K562 (cell line): ENCODE data around the gene ACSF2. TPM values are rescaled to one million over a fixed set of nuclear protein-coding genes. Genes with fewer than 3 reads are reported as not detected.

Experiments
- CCAR2 ChIP-seq: fragments of 200-400 bp; formaldehyde crosslinking; IDR thresholded peaks from 2 replicates; pipeline ENCODE4 v1.6.1; 2017; ENCODE audit warnings: mild to moderate bottlenecking, low read depth, low read length
- MCM3 ChIP-seq: fragments of 450-650 bp; IDR thresholded peaks from 2 replicates; pipeline ENCODE4 v1.6.1; 2016
- POLR3A ChIP-seq: IDR thresholded peaks from 2 replicates; pipeline ENCODE4 v1.6.1; 2011; ENCODE audit warnings: borderline replicate concordance, mild to moderate bottlenecking, moderate library complexity; ENCODE audit not compliant: insufficient read length, insufficient read depth; ENCODE audit errors: extremely low read depth
- STAT5B ChIP-seq: fragments of 250-450 bp; sonication (Bioruptor Pico); IDR thresholded peaks from 2 replicates; pipeline ENCODE4 v1.8.0; 2021; ENCODE audit warnings: mild to moderate bottlenecking, inconsistent platforms
- ZNF384 ChIP-seq: IDR thresholded peaks from 2 replicates; pipeline ENCODE4 v1.6.1; 2012; ENCODE audit warnings: low read depth, low read length, improper control_type of control experiment
- polyA plus RNA-seq, 8 experiments: library from polyadenylated mRNA; depleted of rRNA in 4 of 8; stranded (reverse) in 5 of 8; unstranded in 3 of 8; fragments of >200 nt; fragmentation: Nextera tagmentation in 2 of 8; fragmentation: Illumina TruSeq in 1 of 8; extraction: Ambion mirVana in 2 of 8; extraction: Trizol in 1 of 8; gene quantifications; 2 replicates each; pipeline versions ENCODE4 v1.2.1 to v1.2.3, GENCODE V29; 2011 to 2014; ENCODE audit warnings: inconsistent platforms in 1 of 8, missing spikeins in 1 of 8
- total RNA-seq, 7 experiments: library from RNA; depleted of rRNA in 6 of 7; stranded (reverse); fragments of >200 nt in 6 of 7; fragmentation: Illumina TruSeq in 2 of 7; extraction: Trizol in 2 of 7; gene quantifications; 2 replicates each; pipeline versions ENCODE4 v1.2.1 to v1.2.3, GENCODE V29; 2011 to 2021; ENCODE audit warnings: low replicate concordance in 1 of 7
- TF ChIP-seq, protein P1 (sequence below): sonication (generic); formaldehyde crosslinking; IDR thresholded peaks from 2 replicates; pipeline ENCODE4 v1.8.0; 2022; ENCODE audit warnings: mild to moderate bottlenecking, missing genetic modification reagents, borderline replicate concordance
- TF ChIP-seq, protein P2 (sequence below): conservative IDR thresholded peaks from 2 replicates; pipeline ENCODE4 v1.6.1; 2011; ENCODE audit warnings: low read depth, mild to moderate bottlenecking, low read length; ENCODE audit not compliant: control insufficient read depth

The ACSF2 gene
- total and polyA plus RNA-seq, 9 of the 15 experiments (the other 6 are each of a cell fraction or from before 2014, with no cell fraction given): 0.89 to 6.1 (median 3.5) TPM

DNA sequence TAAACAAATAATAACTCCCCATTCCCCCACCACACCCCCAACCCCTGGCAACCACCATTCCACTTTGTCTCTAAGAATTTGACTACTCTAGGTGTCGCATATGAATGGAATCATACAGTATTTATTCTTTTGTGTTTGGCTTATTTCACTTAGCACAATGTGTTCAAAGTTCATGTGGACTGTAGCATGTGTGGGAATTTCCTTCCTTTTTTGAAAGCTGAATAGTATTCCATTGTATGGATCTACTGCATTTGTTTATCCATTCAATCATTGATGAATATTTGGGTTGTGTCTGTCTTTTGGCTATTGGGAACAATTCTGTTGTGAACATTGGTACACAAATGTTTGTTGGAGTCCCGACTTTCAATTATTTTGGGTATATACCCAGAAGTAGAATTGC is 3.3 kb upstream of the ACSF2 start (continued):
- TF ChIP-seq, protein P1, sequence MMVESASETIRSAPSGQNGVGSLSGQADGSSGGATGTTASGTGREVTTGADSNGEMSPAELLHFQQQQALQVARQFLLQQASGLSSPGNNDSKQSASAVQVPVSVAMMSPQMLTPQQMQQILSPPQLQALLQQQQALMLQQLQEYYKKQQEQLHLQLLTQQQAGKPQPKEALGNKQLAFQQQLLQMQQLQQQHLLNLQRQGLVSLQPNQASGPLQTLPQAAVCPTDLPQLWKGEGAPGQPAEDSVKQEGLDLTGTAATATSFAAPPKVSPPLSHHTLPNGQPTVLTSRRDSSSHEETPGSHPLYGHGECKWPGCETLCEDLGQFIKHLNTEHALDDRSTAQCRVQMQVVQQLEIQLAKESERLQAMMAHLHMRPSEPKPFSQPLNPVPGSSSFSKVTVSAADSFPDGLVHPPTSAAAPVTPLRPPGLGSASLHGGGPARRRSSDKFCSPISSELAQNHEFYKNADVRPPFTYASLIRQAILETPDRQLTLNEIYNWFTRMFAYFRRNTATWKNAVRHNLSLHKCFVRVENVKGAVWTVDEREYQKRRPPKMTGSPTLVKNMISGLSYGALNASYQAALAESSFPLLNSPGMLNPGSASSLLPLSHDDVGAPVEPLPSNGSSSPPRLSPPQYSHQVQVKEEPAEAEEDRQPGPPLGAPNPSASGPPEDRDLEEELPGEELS (CRISPR knock-in tag): no peak
- TF ChIP-seq STAT5B (CRISPR knock-in tag): no peak
- TF ChIP-seq POLR3A: no peak
- TF ChIP-seq, protein P2, sequence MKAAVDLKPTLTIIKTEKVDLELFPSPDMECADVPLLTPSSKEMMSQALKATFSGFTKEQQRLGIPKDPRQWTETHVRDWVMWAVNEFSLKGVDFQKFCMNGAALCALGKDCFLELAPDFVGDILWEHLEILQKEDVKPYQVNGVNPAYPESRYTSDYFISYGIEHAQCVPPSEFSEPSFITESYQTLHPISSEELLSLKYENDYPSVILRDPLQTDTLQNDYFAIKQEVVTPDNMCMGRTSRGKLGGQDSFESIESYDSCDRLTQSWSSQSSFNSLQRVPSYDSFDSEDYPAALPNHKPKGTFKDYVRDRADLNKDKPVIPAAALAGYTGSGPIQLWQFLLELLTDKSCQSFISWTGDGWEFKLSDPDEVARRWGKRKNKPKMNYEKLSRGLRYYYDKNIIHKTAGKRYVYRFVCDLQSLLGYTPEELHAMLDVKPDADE: no peak
- TF ChIP-seq ZNF384: no peak
- no peak for TF ChIP-seq MCM3
- TF ChIP-seq CCAR2: no peak
